NCI-H2227 (cell line): ENCODE measurements around the gene OR2B3.
"Not testable (repeated sequence)": the region's sequence is repeated elsewhere in the genome, so short reads cannot be mapped to it uniquely, and the experiment has no call there.

Experiments
- DNase-seq: peaks from one replicate; lab custom pipeline; 2025; ENCODE audit not compliant: unreplicated experiment; lab: John Stamatoyannopoulos, UW

OR2B3 gene

GRCh38 chr6:29087213-29087612, at the start of gene OR2B3:
OR2B3 (minus strand) TSS chr6:29087313; CDS start chr6:29087248, 65 bp downstream.
- no peak for DNase-seq

GRCh38 chr6:29131691-29132090, 44.6 kb upstream of the OR2B3 start:
- DNase-seq: no peak

- DNase-seq: no peak
Observed at GRCh38 chr6:29130644-29131043, 43.5 kb upstream of the OR2B3 start.

GRCh38 chr6:29129326-29130012, 42.4 kb upstream of the OR2B3 start:
- DNase-seq: no peak

- not testable (repeated sequence) for DNase-seq
Observed at GRCh38 chr6:29114964-29115363, 27.9 kb upstream of the OR2B3 start.

DNA sequence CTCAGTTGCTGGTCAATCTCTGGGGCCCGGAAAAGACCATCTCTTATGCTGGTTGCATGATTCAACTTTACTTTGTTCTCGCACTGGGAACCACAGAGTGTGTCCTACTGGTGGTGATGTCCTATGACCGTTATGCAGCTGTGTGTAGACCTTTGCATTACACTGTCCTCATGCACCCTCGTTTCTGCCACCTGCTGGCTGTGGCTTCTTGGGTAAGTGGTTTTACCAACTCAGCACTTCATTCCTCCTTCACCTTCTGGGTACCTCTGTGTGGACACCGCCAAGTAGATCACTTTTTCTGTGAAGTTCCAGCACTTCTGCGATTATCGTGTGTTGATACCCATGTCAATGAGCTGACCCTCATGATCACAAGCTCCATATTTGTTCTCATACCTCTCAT, 25.0 kb upstream of the OR2B3 start:
- DNase-seq: no peak

DNA sequence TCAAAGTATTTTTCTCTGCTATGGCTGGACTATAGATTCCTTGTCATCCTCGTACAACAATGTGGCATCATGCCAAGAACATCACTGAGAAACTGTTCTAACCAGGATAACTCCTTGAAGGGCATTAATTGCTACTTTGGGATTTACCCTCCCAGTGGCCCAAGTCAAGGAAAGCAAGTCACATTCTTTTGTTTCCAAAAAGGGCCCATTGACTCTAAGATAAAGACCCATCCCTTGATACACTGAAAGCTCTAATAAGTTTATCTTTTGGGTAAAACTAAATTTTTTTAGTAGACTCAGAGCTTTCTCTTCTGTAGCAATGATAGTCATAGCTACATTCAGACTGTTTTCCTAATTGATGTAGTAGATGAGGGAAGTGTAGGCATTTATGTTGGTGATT, 20.6 kb upstream of the OR2B3 start, which contains the start of gene OR2J3:
Gene OR2J3, plus strand, starts transcription at position 301 of the 400 bp plus-strand sequence. CDS start 3,833 bp downstream, outside the sequence.
- DNase-seq: no peak

DNA sequence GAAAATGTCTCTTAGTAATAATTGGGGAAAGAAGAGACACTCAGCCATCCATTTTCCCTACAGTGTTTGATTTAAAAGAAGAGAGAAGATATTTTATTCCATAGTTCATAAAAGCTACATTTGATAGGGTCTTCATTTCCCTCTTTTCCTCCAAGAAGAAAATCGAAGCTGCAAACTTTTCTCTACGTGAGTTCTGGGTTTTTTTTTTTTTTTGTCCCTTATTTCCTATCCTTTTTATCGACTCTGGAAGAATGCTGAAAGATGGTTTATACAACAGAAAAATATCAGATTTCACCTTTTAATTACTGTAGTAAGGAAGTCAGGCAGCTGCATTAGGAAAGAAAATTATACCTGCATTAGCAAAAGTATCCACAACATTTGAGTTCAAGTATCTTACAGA, 12.1 kb upstream of the OR2B3 start, which contains the start of gene OR2J1:
Gene OR2J1, plus strand, starts transcription at position 301 of the 400 bp plus-strand sequence. CDS start 1,453 bp downstream, outside the sequence.
- DNase-seq: no peak

DNA sequence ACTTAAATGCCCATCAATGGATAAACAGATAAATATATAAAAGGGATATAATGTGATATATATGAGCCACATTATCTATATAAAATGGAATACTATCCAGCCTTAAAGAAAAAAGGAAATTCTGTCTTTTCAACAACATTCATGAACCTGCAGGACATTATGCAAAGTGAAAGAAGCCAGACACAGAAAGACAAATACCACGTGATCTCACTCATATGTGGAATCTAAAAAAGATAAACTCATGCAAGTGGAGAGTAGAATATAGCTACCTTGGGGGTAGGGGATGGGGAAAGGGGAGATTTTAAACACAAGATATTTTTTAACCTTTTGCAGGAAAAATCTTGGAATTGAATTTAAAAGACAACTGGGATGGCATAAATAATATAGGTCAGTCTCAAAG, 10.7 kb upstream of the OR2B3 start:
- DNase-seq: no peak

DNA sequence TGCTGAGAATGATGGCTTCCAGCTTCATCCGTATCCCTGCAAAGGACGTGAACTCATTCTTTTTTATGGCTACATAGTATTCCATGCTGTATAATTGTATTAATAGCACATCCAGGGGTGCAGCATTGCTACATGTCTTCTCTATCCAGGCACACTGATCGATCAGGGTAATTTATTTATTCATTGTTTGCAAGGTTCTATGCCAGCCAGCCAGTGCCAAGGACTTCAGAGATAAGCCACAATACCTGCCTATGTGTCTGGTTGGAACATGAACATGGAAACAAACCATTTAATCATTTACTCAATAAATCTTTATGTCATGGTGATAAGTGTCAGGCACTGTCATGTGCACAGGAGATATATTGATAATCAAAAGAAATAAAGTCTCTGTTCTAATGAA, 5.8 kb upstream of the OR2B3 start:
- DNase-seq: no peak

DNA sequence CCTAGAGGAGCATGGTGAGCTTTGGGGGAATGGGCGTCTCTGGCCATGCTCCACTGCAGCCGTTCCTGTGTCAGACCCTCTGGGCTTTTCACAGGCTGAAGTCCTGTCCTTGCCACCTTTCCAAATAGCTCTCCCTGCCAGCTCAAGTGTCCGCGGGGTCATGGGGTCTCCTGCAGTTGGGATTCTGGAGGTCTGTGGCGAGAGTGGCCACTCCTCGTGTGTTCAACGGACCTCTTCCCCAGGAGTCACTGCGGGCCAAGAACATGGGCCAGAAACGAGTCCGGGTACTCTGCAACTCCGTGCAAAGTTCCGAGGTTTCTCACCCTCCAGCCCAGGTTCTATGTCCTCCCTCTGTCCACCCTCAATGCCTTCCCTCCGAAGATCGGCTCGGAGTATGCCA, 4.7 kb downstream of the OR2B3 start:
- no peak for DNase-seq

DNA sequence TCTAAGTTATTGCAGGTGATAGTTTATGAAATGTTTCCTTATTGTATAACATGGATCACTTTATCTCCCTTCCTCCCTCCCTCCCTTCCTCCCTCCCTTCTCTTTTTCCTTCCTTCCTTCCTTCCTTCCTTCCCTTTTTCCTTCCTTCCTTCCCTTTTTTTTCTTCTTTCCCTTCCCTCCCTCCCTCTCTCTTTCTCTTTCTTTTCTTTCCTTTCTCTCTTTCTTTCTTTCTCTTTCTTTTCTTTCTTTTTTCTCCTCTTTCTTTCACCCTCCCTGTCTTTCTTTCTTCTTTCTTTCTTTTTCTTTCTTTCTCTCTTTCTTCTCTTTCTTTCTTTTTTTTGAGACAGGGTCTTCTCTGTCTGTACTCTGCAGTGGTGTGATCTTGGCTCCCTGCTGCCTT, 5.8 kb downstream of the OR2B3 start:
- no peak for DNase-seq

GRCh38 chr6:29079203-29079602, 7.9 kb downstream of the OR2B3 start:
- no peak for DNase-seq

DNA sequence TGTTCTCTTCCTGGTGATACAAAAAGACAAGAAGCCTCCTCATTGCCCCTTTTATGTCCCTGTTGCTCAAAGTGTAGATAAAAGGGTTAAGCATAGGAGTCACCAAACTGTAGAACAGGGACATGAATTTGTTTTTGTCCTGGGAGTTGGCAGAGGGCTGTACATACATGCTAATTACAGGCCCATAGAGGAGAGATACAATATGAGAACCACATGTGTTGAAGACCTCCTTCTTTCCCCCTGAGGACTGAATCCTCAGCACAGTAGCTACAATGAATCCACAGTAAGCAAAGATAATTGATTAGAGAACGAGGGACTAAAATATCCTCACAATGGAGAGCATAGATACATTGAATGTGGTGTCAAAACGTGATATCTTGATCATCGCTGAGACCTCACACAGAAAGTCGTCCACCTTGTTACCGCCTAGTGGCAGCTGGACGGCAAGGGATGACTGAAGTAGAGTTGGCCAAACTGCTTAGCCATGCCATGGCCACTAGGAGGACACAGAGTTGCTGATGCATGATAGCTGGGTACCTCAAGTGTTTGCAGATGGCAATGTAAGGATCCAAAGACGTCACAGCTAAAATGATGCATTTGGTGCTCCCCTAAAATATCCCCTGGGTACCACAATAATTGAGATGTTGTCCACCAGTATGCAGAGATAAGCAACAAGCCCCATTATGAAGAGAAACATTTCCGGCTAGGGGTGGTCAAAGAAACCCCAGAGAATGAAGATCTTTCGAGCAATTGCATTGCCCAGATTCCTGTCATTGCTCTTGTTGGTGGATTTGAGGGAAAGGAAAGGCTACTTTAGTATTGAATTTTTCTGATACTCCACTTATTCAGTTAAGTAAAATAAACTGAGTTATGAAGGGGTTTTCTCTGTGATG, 15.0 kb downstream of the OR2B3 start:
- DNase-seq: peak; percentile 52

- DNase-seq: no peak
Observed at GRCh38 chr6:29051680-29052079, 35.4 kb downstream of the OR2B3 start.

DNA sequence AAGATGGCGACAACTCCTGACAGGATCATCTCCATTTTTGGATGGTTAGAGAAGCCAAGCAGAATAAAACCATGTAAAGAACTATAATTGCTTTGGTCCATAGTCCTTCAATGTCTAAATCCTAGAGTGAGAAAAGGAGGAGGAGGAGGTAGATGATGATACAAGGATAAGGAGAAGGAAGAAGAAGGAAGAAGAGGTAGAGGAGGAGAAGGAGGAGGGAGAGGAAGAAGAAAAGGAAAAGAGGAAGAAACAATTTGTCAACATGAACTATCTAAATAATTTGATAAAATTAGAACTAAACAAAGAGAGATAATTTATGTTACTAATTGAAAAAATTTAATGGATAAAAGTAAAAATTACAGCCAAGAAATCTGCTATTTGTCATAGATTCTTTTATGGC, 42.0 kb downstream of the OR2B3 start, which contains the start of gene OR2W1:
Gene OR2W1, minus strand, starts transcription at position 101 of the 400 bp plus-strand sequence. Its CDS starts 0 bp downstream, at position 101.
- no peak for DNase-seq
